GM18526 (cell line): ENCODE data around the gene PLD3.

Experiments used
- POLR2A ChIP-seq: IDR thresholded peaks from 3 replicates; pipeline ENCODE4 v1.6.1; 2011; ENCODE audit not compliant: insufficient read length; ENCODE audit errors: extremely low read depth

Gene PLD3

GRCh38 chr19:40387155-40387554, 38.7 kb downstream of the PLD3 start:
- no peak for TF ChIP-seq POLR2A

GRCh38 chr19:40388481-40388880, 40.0 kb downstream of the PLD3 start:
- no peak for TF ChIP-seq POLR2A

- no peak for TF ChIP-seq POLR2A
Observed at GRCh38 chr19:40389404-40390083, 41.0 kb downstream of the PLD3 start.

- TF ChIP-seq POLR2A, result no peak
Observed at GRCh38 chr19:40390084-40390742, 41.7 kb downstream of the PLD3 start, which contains the start of gene HIPK4. HIPK4 (minus strand) TSS chr19:40390181; CDS start chr19:40389902, 279 bp downstream.

GRCh38 chr19:40392123-40392522, 43.6 kb downstream of the PLD3 start:
- TF ChIP-seq POLR2A, result no peak

GRCh38 chr19:40392894-40393517, 44.5 kb downstream of the PLD3 start:
- no peak for TF ChIP-seq POLR2A

GRCh38 chr19:40393894-40394815, 45.7 kb downstream of the PLD3 start:
- TF ChIP-seq POLR2A, result no peak

GRCh38 chr19:40394816-40395210, 46.3 kb downstream of the PLD3 start:
- TF ChIP-seq POLR2A, result no peak

GRCh38 chr19:40395956-40396355, 47.5 kb downstream of the PLD3 start:
- no peak for TF ChIP-seq POLR2A

GRCh38 chr19:40396886-40397567, 48.5 kb downstream of the PLD3 start:
- TF ChIP-seq POLR2A, result no peak

GRCh38 chr19:40397568-40397906, 49.0 kb downstream of the PLD3 start:
- TF ChIP-seq POLR2A, result no peak

GRCh38 chr19:40398417-40399131, 50.1 kb downstream of the PLD3 start:
- no peak for TF ChIP-seq POLR2A

GRCh38 chr19:40400559-40400958, 52.1 kb downstream of the PLD3 start:
- no peak for TF ChIP-seq POLR2A
